ENCODE measurements around the gene ZFTA.

- TF ChIP-seq FOXA1 (IDR thresholded peaks at IDR 0.05) (no peak), ELF4 (IDR thresholded peaks at IDR 0.05) (no peak), PKNOX1 (IDR thresholded peaks at IDR 0.05) (no peak), TARDBP (IDR thresholded peaks at IDR 0.05) (no peak), BHLHE40 (IDR thresholded peaks at IDR 0.05; ENCODE audit: borderline replicate concordance) (no peak), FOXK2 (IDR thresholded peaks at IDR 0.05) (no peak), ARNT (IDR thresholded peaks at IDR 0.05) (no peak), LEF1 (IDR thresholded peaks at IDR 0.05; ENCODE audit: borderline replicate concordance) (no peak), SP1 (IDR thresholded peaks at IDR 0.05) (no peak), FOXM1 (IDR thresholded peaks at IDR 0.05; ENCODE audit: borderline replicate concordance) (no peak), HDGF (IDR thresholded peaks at IDR 0.05; ENCODE audit: borderline replicate concordance) (no peak), NFRKB (IDR thresholded peaks at IDR 0.05) (no peak), CTBP1 (IDR thresholded peaks at IDR 0.05; ENCODE audit: borderline replicate concordance) (no peak), SUZ12 (IDR thresholded peaks at IDR 0.05) (no peak)
Observed at GRCh38 chr11:63764340-63764678, 4.3 kb downstream of the ZFTA start.

Measured in HEK293T (cell line).